ENCODE measurements around the gene RNASEL.
"Not testable (repeated sequence)": the region's sequence is repeated elsewhere in the genome, so short reads cannot be mapped to it uniquely, and the experiment has no call there.

The RNASEL gene

GRCh38 chr1:182561456-182561855 is 27.6 kb downstream of the RNASEL start:
- Histone ChIP-seq H3K4me1 (ENCODE audit: control insufficient read depth, insufficient read depth, low read length) (no peaks in the 10 kb centered on the region), H3K27ac (ENCODE audit: low read length) (no peak overlapping the region), H3K27me3 (ENCODE audit: control insufficient read depth in 1 of 2, insufficient read depth in 2 of 2, low read length in 2 of 2) (no peaks in the 10 kb centered on the region), H3K4me3 (ENCODE audit: low read length in 2 of 2) (no peak overlapping the region), H3K9me3 (ENCODE audit: control insufficient read depth in 2 of 2, low read length in 2 of 2) (no peaks in the 10 kb centered on the region), H3K9ac (ENCODE audit: low read length in 2 of 2) (no peak overlapping the region), H3K36me3 (ENCODE audit: control insufficient read depth in 2 of 2, insufficient read depth in 2 of 2, low read length in 2 of 2) (no peaks in the 10 kb centered on the region)

GRCh38 chr1:182560392-182560984 is 28.6 kb downstream of the RNASEL start:
- Histone ChIP-seq H3K27me3 (ENCODE audit: control insufficient read depth in 1 of 2, insufficient read depth in 2 of 2, low read length in 2 of 2) (no peaks in the 10 kb centered on the region), H3K9me3 (ENCODE audit: control insufficient read depth in 2 of 2, low read length in 2 of 2) (no peaks in the 10 kb centered on the region)

GRCh38 chr1:182556279-182556678 is 32.8 kb downstream of the RNASEL start:
- peaks cover 4 to 7% of the 10 kb centered on the region in 2 donors for H3K9me3 ChIP-seq (ENCODE audit: control insufficient read depth in 2 of 2, low read length in 2 of 2)
- H3K36me3 ChIP-seq (ENCODE audit: control insufficient read depth in 2 of 2, insufficient read depth in 2 of 2, low read length in 2 of 2): no peaks in the 10 kb centered on the region
- H3K4me3 ChIP-seq (ENCODE audit: low read length in 2 of 2): no peak overlapping the region
- no peak overlapping the region for H3K27ac ChIP-seq (ENCODE audit: low read length)
- no peaks in the 10 kb centered on the region for H3K4me1 ChIP-seq (ENCODE audit: control insufficient read depth, insufficient read depth, low read length)
- no peaks in the 10 kb centered on the region for H3K27me3 ChIP-seq (ENCODE audit: control insufficient read depth in 1 of 2, insufficient read depth in 2 of 2, low read length in 2 of 2)
- H3K9ac ChIP-seq (ENCODE audit: low read length in 2 of 2): no peak overlapping the region

More at GRCh38 chr1:182560392-182560984, 28.6 kb downstream of the RNASEL start:
- H3K4me1 ChIP-seq (ENCODE audit: control insufficient read depth, insufficient read depth, low read length): no peaks in the 10 kb centered on the region
- H3K36me3 ChIP-seq (ENCODE audit: control insufficient read depth in 2 of 2, insufficient read depth in 2 of 2, low read length in 2 of 2): no peaks in the 10 kb centered on the region
- H3K27ac ChIP-seq (ENCODE audit: low read length): no peak overlapping the region
- H3K4me3 ChIP-seq (ENCODE audit: low read length in 2 of 2): no peak overlapping the region
- no peak overlapping the region for H3K9ac ChIP-seq (ENCODE audit: low read length in 2 of 2)

GRCh38 chr1:182555493-182555892 is 33.6 kb downstream of the RNASEL start:
- no peak overlapping the region for H3K4me3 ChIP-seq (ENCODE audit: low read length in 2 of 2)

GRCh38 chr1:182552527-182552926 is 36.5 kb downstream of the RNASEL start:
- Histone ChIP-seq H3K27ac (ENCODE audit: low read length) (no peak overlapping the region), H3K36me3 (ENCODE audit: control insufficient read depth in 2 of 2, insufficient read depth in 2 of 2, low read length in 2 of 2) (no peaks in the 10 kb centered on the region), H3K9me3 (ENCODE audit: control insufficient read depth in 2 of 2, low read length in 2 of 2) (peaks cover 4 to 7% of the 10 kb centered on the region in 2 donors), H3K9ac (ENCODE audit: low read length in 2 of 2) (no peak overlapping the region), H3K4me3 (ENCODE audit: low read length in 2 of 2) (no peak overlapping the region), H3K4me1 (ENCODE audit: control insufficient read depth, insufficient read depth, low read length) (no peaks in the 10 kb centered on the region), H3K27me3 (ENCODE audit: control insufficient read depth in 1 of 2, insufficient read depth in 2 of 2, low read length in 2 of 2) (no peaks in the 10 kb centered on the region)

More at GRCh38 chr1:182555493-182555892, 33.6 kb downstream of the RNASEL start:
- Histone ChIP-seq H3K27ac (ENCODE audit: low read length) (no peak overlapping the region), H3K9ac (ENCODE audit: low read length in 2 of 2) (no peak overlapping the region), H3K36me3 (ENCODE audit: control insufficient read depth in 2 of 2, insufficient read depth in 2 of 2, low read length in 2 of 2) (no peaks in the 10 kb centered on the region), H3K4me1 (ENCODE audit: control insufficient read depth, insufficient read depth, low read length) (no peaks in the 10 kb centered on the region), H3K27me3 (ENCODE audit: control insufficient read depth in 1 of 2, insufficient read depth in 2 of 2, low read length in 2 of 2) (no peaks in the 10 kb centered on the region), H3K9me3 (ENCODE audit: control insufficient read depth in 2 of 2, low read length in 2 of 2) (peaks cover 4 to 7% of the 10 kb centered on the region in 2 donors)

GRCh38 chr1:182549811-182550210 is 39.2 kb downstream of the RNASEL start:
- Histone ChIP-seq H3K4me1 (ENCODE audit: control insufficient read depth, insufficient read depth, low read length) (no peaks in the 10 kb centered on the region), H3K4me3 (ENCODE audit: low read length in 2 of 2) (no peak overlapping the region), H3K27ac (ENCODE audit: low read length) (no peak overlapping the region), H3K27me3 (ENCODE audit: control insufficient read depth in 1 of 2, insufficient read depth in 2 of 2, low read length in 2 of 2) (no peaks in the 10 kb centered on the region), H3K9ac (ENCODE audit: low read length in 2 of 2) (no peak overlapping the region), H3K36me3 (ENCODE audit: control insufficient read depth in 2 of 2, insufficient read depth in 2 of 2, low read length in 2 of 2) (no peaks in the 10 kb centered on the region), H3K9me3 (ENCODE audit: control insufficient read depth in 2 of 2, low read length in 2 of 2) (peaks cover 4 to 7% of the 10 kb centered on the region in 2 donors)

GRCh38 chr1:182549346-182549745 is 39.7 kb downstream of the RNASEL start:
- Histone ChIP-seq H3K36me3 (ENCODE audit: control insufficient read depth in 2 of 2, insufficient read depth in 2 of 2, low read length in 2 of 2) (no peaks in the 10 kb centered on the region), H3K4me1 (ENCODE audit: control insufficient read depth, insufficient read depth, low read length) (no peaks in the 10 kb centered on the region), H3K4me3 (ENCODE audit: low read length in 2 of 2) (no peak overlapping the region), H3K9ac (ENCODE audit: low read length in 2 of 2) (no peak overlapping the region), H3K9me3 (ENCODE audit: control insufficient read depth in 2 of 2, low read length in 2 of 2) (peaks cover 4 to 7% of the 10 kb centered on the region in 2 donors), H3K27me3 (ENCODE audit: control insufficient read depth in 1 of 2, insufficient read depth in 2 of 2, low read length in 2 of 2) (no peaks in the 10 kb centered on the region), H3K27ac (ENCODE audit: low read length) (no peak overlapping the region)

- H3K4me3 ChIP-seq (ENCODE audit: low read length in 2 of 2): no peak overlapping the region
- no peaks in the 10 kb centered on the region for H3K9me3 ChIP-seq (ENCODE audit: control insufficient read depth in 2 of 2, low read length in 2 of 2)
- no peak overlapping the region for H3K27ac ChIP-seq (ENCODE audit: low read length)
- H3K27me3 ChIP-seq (ENCODE audit: control insufficient read depth in 1 of 2, insufficient read depth in 2 of 2, low read length in 2 of 2): peaks cover 0 to 3% of the 10 kb centered on the region in 2 donors
- no peaks in the 10 kb centered on the region for H3K4me1 ChIP-seq (ENCODE audit: control insufficient read depth, insufficient read depth, low read length)
- no peak overlapping the region for H3K9ac ChIP-seq (ENCODE audit: low read length in 2 of 2)
- no peaks in the 10 kb centered on the region for H3K36me3 ChIP-seq (ENCODE audit: control insufficient read depth in 2 of 2, insufficient read depth in 2 of 2, low read length in 2 of 2)
Observed at GRCh38 chr1:182533896-182534295, 55.2 kb downstream of the RNASEL start.

GRCh38 chr1:182528206-182528605 is 60.9 kb downstream of the RNASEL start:
- H3K27ac ChIP-seq (ENCODE audit: low read length); H3K9me3 ChIP-seq (ENCODE audit: control insufficient read depth in 2 of 2, low read length in 2 of 2); H3K27me3 ChIP-seq (ENCODE audit: control insufficient read depth in 1 of 2, insufficient read depth in 2 of 2, low read length in 2 of 2); H3K9ac ChIP-seq (ENCODE audit: low read length in 2 of 2); H3K4me1 ChIP-seq (ENCODE audit: control insufficient read depth, insufficient read depth, low read length); H3K4me3 ChIP-seq (ENCODE audit: low read length in 2 of 2); H3K36me3 ChIP-seq (ENCODE audit: control insufficient read depth in 2 of 2, insufficient read depth in 2 of 2, low read length in 2 of 2): not testable (repeated sequence)

GRCh38 chr1:182527680-182528079 is 61.4 kb downstream of the RNASEL start:
- Histone ChIP-seq H3K36me3 (ENCODE audit: control insufficient read depth in 2 of 2, insufficient read depth in 2 of 2, low read length in 2 of 2) (no peaks in the 10 kb centered on the region), H3K9me3 (ENCODE audit: control insufficient read depth in 2 of 2, low read length in 2 of 2) (peaks cover 0 to 3% of the 10 kb centered on the region in 2 donors), H3K27me3 (ENCODE audit: control insufficient read depth in 1 of 2, insufficient read depth in 2 of 2, low read length in 2 of 2) (no peaks in the 10 kb centered on the region), H3K9ac (ENCODE audit: low read length in 2 of 2) (no peak overlapping the region), H3K27ac (ENCODE audit: low read length) (no peak overlapping the region), H3K4me3 (ENCODE audit: low read length in 2 of 2) (no peak overlapping the region), H3K4me1 (ENCODE audit: control insufficient read depth, insufficient read depth, low read length) (no peaks in the 10 kb centered on the region)

GRCh38 chr1:182525342-182525741 is 63.7 kb downstream of the RNASEL start:
- Histone ChIP-seq H3K4me3 (ENCODE audit: low read length in 2 of 2) (no peak overlapping the region), H3K27ac (ENCODE audit: low read length) (no peak overlapping the region), H3K9me3 (ENCODE audit: control insufficient read depth in 2 of 2, low read length in 2 of 2) (peaks cover 0 to 3% of the 10 kb centered on the region in 2 donors)

More at GRCh38 chr1:182525342-182525741, 63.7 kb downstream of the RNASEL start:
- Histone ChIP-seq H3K4me1 (ENCODE audit: control insufficient read depth, insufficient read depth, low read length) (no peaks in the 10 kb centered on the region), H3K9ac (ENCODE audit: low read length in 2 of 2) (no peak overlapping the region), H3K27me3 (ENCODE audit: control insufficient read depth in 1 of 2, insufficient read depth in 2 of 2, low read length in 2 of 2) (no peaks in the 10 kb centered on the region), H3K36me3 (ENCODE audit: control insufficient read depth in 2 of 2, insufficient read depth in 2 of 2, low read length in 2 of 2) (no peaks in the 10 kb centered on the region)

All from stomach smooth muscle (tissue), 2 donors.